GM21423 (cell line): ENCODE results near the gene CCDC30.

Experiments used
- ATAC-seq: cut with Tn5 transposase; IDR thresholded peaks from one replicate; pipeline ENCODE4 v1.9.1; 2021; ENCODE audit warnings: mild to moderate bottlenecking, moderate library complexity; ENCODE audit not compliant: unreplicated experiment

The CCDC30 gene

DNA sequence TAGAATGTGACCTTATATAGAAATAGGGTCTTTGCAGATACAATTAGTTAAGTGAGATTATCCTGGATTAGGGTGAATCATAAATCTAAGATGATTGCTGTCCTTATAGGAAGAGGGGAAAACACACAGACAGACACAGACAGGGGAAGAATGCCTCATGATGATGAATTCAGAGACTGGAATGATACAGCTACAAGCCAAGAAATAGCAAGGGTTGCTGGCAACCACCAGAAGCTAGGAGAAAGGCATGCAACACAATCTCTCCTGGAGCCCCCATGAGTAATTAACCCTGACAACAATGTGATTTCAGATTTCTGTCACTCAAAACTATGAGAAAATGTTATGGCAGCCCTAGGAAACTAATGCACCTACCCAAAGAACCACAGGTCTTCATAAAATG is 176.0 kb downstream of the CCDC30 start:
- no peak for ATAC-seq

DNA sequence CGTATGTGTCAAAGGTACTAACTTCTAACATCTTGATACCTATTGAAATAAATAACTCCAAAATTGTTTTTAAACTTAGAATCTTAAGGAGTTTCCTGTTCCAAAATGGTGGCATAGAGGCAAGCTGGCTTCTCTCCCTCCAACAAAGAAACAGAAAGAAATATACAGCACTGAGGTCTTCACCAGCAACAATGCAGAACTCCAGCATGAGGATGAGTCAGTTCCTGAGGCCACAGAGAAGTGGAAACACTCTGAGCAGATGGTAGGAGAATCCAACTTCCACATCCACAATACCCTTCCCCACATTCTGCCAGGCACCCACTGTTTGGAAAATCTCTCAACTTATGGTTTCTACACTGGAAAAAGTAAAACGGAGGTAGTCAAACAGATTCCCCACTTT is 183.0 kb downstream of the CCDC30 start:
- ATAC-seq = no peak

DNA sequence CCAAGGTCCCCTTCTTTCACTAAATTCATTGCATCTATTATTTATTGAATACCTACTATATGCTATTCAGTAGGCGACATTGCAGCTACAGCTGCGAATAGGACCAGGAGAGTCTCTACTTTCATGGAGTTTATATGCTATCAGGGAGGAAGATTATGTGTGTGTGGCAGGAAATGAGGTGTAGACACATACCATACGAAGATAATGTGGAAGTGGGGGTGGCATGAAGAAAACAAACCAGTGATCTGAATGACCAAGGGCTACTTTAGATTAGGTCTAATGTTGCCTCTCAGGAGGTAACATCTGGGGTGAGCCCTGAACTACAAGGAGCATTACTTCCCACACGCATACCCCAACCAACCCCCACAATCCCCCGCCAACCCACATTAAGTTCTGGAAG is 194.1 kb downstream of the CCDC30 start:
- ATAC-seq = no peak

DNA sequence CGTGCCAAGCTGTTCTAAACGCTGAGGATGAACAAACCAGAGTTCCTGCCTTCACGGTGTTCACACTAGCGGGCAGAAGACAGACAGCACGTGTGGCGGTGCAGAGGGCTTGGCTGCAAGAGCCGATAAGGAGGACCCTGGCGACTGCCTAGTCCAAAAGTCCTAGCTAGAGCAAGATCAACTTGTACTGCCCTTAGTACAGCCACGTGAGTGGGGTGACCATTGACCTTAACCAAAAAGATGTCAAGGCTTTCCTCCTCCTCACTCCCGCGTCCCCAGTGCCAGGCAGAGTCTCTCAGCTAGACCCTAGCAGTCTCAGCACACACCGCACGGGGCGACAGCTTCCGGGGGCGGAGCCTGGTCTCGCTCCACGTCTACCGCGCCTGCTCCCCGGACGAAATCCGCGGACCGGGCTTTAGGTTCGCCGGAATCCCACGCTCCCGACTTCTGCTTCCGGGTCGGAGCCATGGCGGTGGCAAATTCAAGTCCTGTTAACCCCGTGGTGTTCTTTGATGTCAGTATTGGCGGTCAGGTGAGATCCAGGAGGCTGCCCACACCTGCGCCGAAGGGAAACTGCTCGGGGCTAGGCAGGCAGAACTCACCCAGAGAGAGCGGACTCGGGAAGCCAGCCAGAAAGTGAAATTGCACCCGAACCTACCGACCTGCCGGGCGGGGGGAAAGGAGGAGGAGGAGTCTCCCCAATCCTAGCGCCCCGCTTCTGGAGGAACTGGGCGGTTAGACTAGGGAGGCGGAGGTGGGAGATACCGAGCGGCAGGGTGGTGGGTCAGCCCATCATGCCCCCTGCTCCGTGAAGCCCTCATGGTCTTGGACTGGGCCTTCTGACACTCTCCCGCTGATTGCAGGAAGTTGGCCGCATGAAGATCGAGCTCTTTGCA is 195.1 kb downstream of the CCDC30 start, which contains the start of gene PPIH:
TSS of gene PPIH (plus strand) at position 443 of the 896 bp plus-strand sequence. CDS start at position 467, 24 bp downstream.
- ATAC-seq = peak; percentile 95

DNA sequence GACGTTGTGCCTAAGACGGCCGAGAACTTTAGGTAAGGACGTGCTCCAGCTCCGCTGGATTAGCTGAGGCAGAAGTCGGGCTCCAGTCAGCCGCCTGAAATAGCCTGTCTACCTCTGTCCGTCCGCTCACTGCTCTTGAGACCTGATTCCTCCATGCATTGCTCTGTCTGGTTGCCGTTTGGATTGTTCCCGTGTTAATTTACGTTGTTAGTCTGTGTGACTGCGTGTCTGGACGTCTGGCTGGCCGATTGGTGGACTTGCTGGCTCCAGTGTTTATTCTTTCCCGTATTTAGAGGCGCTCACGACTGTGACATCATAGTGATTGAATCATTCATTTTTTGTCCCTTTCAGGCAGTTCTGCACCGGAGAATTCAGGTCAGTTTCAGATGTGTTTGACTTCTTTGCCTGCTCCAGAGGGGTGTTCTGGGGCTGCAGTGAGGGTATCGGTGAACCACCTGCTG is 195.8 kb downstream of the CCDC30 start:
- no peak for ATAC-seq

DNA sequence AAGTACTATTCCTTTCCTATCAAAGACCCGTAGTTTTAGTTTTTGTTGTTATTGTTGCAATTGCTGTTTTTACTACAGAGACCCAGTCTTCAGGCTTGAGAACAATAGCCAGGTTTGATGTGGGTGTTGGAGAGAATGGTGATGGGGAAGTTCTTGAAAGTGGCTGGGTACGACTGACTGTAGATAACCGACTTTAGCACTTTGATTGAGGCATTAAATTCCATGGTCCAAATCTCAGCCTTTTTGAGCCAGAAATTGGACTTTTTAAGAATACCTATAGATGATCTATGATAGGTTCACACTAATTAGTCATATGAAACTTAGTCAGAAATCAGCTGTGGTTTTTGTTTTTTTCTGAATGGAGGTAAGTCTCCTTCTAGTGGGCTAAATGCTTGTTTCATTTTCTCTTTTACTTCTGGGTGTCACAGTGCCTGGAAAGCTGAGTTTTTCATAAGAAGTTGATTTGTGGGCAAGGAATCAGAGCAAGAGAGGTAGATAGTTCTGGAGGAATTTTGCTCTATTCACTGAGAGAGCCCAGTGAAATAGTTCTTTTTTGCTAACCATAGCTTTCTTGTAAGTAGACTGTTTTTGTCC is 197.9 kb downstream of the CCDC30 start:
- no peak for ATAC-seq

DNA sequence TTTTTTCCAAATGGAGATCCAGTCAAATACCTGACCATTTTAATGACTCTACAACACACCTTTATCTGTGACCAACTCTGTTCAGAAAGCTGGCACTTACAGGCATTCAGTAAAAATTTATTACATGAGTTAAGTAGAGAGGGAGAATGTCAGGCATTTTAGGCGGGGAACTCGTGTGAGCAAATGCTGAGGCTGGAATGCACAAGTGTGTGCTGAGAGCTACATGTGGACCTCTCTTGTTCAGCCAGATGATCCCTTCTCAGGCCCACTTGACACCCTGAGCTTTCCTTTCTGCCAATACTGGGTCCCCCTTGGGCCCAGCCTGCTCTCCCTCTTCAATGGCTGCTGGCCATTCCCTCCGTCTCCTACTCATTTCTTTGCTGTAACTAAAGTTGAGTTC is 206.8 kb downstream of the CCDC30 start:
- no peak for ATAC-seq

DNA sequence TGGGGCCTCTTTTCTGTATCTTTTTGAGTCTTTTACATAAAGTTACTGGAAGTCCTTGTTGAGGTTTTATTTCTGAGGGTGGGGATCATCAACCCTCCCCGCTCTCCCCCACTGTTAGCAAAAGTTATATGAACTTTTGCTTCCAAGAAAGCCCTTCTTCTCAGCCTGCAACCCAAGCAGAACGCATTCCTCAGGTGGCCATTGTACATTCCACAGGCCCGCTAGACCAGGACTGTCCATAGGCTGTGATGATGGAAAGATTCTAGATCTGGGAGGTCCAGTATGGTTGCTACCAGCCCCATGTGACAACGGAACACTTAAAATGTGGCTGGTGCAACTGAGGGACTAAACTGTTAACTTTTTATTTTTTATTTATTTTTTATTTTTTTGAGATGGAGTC is 207.3 kb downstream of the CCDC30 start:
- no peak for ATAC-seq

DNA sequence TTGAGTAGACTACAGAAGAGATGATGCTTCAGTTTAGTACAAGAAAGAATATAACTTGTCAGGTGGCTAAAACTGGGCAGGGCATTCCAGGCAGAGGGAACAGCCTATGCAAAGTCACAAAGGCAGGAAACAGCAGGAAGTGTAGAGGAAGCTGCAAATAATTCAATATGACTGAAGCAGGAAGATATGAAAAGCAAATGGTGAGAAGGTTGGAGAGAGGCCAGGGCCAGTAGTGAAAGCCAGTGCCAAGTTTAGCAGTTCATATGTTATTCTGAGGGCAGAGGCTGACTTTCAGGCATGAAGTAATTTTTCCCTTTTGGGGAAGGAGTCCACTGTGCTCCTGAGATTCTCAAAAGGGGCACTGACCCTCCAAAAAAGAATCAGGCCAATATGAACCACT is 211.1 kb downstream of the CCDC30 start:
- no peak for ATAC-seq

DNA sequence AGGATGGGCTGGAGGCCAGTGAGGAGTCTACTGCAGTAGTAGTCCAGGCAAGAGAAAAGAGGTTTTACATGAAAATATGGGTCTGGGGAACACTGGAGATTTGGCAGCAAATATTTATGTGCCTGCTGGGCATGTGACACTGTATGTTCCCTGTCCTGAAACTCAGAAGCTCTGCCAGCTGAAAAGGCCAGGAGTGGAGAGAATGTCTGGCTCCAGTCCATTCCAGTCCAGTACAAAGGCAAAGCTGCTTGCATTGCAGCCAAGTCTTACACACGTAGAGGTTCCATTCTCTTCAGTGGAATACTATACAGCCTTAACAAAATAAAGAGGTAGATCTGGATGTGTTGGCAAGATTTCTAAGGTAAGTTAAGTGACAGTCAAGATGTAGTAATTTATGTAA is 211.6 kb downstream of the CCDC30 start:
- ATAC-seq = no peak

DNA sequence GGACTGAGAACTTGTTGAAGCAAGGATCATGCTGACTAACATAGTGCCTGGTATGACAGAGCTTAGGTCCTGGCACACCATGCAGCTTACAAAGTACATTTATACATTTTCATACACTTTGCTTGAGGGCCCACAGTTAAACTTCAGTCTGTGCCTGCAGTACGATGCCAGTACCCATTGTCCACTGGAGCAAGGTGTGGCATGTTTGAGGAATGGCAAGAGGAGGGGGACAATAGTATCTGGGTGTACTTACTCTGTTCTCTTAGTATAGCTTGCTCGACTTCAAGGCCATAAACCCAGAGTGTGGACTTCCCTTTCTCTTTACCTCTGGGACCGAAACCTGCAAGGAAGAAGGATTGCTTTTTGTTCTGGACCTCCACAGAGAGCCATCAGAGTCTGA is 212.4 kb downstream of the CCDC30 start:
- ATAC-seq = no peak

DNA sequence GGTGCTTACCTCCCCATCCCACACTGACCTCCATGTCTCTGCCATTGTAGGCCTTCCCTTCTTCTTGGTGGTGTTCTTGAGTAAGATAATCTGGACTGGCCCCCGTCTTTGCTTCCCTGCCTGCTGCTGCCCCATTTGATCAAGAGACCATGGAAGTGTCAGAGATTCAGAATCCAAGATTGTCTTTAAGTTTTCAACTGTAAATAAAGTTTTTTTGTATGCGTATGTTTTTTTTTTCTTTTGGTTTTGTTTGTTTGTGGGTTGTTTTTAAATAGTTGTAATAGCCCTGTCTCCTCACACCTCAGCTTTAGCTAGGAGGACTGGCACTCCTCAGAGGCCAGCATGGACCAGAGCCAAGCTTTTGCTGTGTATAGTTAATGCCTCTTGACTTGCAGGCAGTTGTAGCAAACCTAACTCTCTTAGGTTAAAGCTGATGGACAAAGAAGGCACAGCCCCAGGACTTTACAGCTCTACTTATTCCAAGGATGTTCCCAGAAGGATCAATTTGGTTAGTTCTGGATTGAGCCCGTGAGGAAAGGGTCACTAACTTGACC is 213.5 kb downstream of the CCDC30 start:
- no peak for ATAC-seq

DNA sequence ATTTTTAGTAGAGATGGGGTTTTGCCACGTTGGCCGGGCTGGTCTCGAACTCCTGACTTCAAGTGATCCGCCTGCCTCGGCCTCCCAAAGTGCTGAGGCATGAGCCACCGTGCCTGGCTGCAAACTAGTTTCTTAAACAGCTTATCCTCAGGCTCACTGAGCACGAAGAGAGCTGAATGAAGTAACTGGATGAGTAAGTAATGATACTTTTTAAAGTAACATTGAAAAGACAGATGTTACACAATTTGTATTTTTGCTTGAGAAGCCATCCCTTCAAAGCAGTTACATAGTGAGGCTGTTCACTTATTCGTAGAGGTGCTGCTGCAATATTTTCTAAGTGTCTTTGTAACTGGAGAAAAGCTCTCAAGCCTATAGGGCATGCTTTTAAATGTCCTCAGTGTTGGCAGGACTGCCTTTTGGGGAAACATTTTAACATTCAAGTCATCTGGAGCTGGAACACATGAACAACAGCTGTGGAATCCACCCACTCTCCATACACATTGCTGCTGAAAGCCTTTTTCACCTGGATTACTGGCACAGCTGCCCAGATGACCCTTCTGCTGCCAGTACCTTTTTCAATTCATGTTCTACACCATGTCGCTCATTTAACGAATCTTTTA is 216.4 kb downstream of the CCDC30 start:
- no peak for ATAC-seq

DNA sequence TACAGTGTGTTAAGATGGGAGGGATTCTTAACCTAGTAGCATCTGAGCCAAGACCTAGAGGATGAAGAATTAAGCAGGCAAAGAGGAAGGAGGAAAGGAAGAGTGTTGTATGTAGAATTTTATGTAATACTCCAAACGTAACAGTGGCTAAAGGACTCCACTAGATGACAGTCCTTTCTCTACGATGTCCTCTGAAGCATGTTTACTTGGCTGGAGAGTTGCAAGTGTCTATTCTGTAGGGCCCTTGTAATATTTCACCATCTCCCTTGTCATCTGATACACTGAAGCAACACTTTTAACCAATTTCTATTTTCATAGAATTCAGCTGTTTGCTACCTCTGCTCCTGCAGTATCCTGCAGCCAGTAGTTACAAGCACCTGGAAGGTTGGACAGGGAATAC is 217.0 kb downstream of the CCDC30 start:
- no peak for ATAC-seq

DNA sequence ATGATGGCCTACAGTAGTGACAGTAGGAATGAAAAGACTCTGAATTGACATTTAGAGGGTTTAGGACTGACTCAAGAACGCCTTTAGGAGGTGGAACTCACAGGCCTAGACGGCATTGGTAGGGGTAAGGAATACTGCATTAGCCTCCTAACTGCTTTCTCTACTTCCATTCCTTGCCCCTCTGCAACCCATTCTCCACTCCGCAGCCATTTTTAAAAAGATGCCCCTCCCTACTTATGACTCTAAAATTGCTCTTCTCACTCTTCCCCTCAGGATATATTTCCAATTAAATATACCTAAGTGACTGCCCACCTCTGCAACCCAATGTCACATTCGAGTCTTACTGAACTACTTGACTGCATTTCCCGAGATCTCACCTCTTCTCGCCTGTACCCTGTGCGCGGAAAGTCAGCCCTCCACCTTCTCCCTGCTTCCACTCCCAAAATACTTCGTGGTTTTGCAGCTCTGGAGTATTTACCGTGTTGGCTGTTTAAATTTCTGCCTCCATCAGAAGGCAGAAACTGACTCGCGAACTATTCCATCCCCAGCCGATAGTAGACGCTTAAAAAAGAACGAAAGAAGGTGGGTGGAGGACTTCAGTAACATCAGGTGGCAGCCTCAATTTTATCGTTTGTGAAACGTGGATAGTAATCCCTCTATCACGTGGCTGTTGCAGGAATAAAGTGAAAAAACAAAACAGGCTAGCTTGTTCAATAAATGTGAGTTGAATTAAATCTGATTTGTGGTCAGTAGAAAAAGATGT is 218.0 kb downstream of the CCDC30 start:
- ATAC-seq = no peak

DNA sequence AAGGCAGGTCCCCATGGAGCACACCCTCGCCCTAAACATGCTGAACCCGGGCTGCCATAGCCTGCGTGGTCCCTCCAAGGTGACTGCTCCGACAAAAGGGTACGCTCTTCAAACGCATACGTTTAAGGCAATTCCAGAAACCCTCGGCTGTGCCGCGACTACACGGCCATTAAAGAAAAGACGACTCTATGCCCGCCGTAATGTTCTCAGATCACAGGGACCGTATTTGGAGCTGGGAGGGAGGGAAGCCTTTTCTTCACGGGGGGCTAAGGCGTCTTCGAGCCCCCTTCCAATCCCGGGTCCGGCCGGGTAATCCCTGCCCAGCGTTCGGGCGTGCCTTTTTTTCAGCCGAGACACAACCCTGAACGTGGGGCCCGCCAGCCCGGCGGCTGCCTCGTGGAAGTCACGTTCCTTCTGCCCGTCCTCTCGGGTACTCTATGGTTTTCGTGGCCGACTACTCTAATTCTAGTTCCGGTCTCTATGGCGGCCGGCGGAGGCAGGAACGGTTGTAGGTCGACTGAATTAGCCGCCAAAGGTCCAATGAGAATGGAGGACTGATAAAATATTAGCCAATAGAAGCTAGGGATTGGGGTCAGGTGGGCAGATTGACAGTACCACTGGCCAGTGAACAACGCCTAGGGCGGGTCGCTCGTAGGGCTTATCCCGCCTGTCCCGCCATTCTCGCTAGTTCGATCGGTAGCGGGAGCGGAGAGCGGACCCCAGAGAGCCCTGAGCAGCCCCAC is 218.8 kb downstream of the CCDC30 start, which contains the start of gene YBX1:
TSS of gene YBX1 (plus strand) at position 678 of the 743 bp plus-strand sequence. CDS start 148 bp downstream, outside the sequence.
- ATAC-seq = peak; percentile 85

DNA sequence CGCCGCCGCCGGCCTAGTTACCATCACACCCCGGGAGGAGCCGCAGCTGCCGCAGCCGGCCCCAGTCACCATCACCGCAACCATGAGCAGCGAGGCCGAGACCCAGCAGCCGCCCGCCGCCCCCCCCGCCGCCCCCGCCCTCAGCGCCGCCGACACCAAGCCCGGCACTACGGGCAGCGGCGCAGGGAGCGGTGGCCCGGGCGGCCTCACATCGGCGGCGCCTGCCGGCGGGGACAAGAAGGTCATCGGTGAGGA is 219.3 kb downstream of the CCDC30 start:
- ATAC-seq = peak; percentile 14

DNA sequence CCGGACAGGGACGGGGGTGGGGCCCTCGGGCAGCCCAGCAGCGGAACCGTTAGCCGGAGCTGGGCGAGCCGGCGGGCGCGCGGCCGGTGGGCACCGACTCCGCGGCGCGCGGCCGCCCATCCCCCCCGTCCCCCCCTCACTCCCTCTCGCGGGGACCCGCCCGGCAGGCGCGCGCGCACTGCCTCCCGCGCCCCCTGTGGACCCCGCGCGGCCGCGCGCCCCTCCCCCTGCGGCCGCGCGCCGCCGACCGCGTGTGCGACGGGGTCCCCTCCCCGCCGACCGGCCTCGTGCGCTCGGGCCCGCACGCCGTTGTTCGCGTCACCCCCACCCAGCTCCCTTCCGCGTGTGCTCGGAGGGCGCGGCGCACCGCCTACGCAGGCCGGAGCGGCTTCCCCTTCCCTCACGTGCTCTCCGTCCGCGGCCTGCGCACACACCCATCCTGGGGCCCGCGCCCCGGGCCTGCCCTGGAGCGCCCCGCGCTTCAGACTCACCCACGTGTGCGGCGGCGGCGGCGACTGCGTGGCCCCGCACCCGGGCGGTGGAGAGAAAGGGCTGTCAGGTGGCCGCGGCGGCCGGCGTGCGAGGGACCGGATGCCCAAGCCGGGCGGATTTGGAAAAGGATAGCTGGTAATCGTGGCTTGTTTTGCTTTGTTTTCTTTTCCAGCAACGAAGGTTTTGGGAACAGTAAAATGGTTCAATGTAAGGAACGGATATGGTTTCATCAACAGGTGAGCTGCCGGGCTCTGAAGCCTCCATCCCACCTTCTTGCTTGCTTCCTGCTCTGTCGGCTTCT is 219.8 kb downstream of the CCDC30 start:
- peak; percentile 44 for ATAC-seq

DNA sequence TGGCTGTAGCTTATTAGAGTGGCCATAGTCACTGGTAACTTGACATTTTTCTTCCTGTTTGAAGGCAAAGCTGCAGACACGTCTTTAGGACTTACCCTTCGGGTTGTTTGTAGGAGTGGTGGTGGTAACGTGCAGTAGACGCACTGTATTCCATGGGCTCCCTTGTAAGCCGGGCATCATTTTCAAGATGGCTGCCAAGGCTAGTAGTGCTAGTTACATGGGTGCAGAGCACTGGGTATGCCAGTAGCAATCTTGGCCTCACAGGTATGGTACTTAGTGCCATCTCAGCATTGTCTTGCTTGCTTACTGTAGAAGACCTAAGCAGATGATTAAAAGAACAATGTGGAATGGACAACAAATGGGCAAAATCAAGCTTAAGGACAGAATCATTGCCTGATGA is 221.1 kb downstream of the CCDC30 start:
- no peak for ATAC-seq
